ENCODE measurements around the gene CGGBP1. TPM values are rescaled to one million over a fixed set of nuclear protein-coding genes. Genes with fewer than 3 reads are reported as not detected.
A peak's percentile ranks its signal among the peaks of the same experiment; 100 is the strongest.

CGGBP1 gene
- polyA plus RNA-seq, 1 donor: 81.3 TPM

GRCh38 chr3:88038566-88038965 lies 20.2 kb downstream of the CGGBP1 start:
- WGBS (ENCODE audit: insufficient coverage, low lambda C conversion rate): no CpG with 5 or more reads among the region's 2 CpGs
- Histone ChIP-seq H3K36me3 (ENCODE audit: control insufficient read depth, insufficient read depth, low read length) (no peaks in the 10 kb centered on the region), H3K4me1 (ENCODE audit: control insufficient read depth, insufficient read depth, low read length) (no peaks in the 10 kb centered on the region), H3K4me3 (ENCODE audit: low read length) (no peak overlapping the region), H3K9me3 (ENCODE audit: control insufficient read depth, low read depth, low read length) (no peaks in the 10 kb centered on the region), H3K27me3 (ENCODE audit: control insufficient read depth, insufficient read depth, low read length) (no peaks in the 10 kb centered on the region), H3K27ac (ENCODE audit: low read length) (no peak overlapping the region)
- DNase-seq: no peak

- H3K36me3 ChIP-seq (ENCODE audit: control insufficient read depth, insufficient read depth, low read length): no peaks in the 10 kb centered on the region
- no peaks in the 10 kb centered on the region for H3K4me1 ChIP-seq (ENCODE audit: control insufficient read depth, insufficient read depth, low read length)
- DNase-seq: no peak
- no peaks in the 10 kb centered on the region for H3K27me3 ChIP-seq (ENCODE audit: control insufficient read depth, insufficient read depth, low read length)
- no peak overlapping the region for H3K27ac ChIP-seq (ENCODE audit: low read length)
- WGBS (ENCODE audit: insufficient coverage, low lambda C conversion rate): 83% methylated on average over 1 of the region's 5 CpGs
- H3K9me3 ChIP-seq (ENCODE audit: control insufficient read depth, low read depth, low read length): no peaks in the 10 kb centered on the region
- H3K4me3 ChIP-seq (ENCODE audit: low read length): no peak overlapping the region
Observed at GRCh38 chr3:88036221-88036620, 22.6 kb downstream of the CGGBP1 start.

GRCh38 chr3:88034491-88035275 lies 24.1 kb downstream of the CGGBP1 start:
- H3K27me3 ChIP-seq (ENCODE audit: control insufficient read depth, insufficient read depth, low read length): no peaks in the 10 kb centered on the region
- H3K27ac ChIP-seq (ENCODE audit: low read length): no peak overlapping the region
- no peaks in the 10 kb centered on the region for H3K4me1 ChIP-seq (ENCODE audit: control insufficient read depth, insufficient read depth, low read length)
- no peak for DNase-seq
- H3K9me3 ChIP-seq (ENCODE audit: control insufficient read depth, low read depth, low read length): no peaks in the 10 kb centered on the region
- 40% methylated on average over 1 of the region's 8 CpGs for WGBS (ENCODE audit: insufficient coverage, low lambda C conversion rate)
- H3K4me3 ChIP-seq (ENCODE audit: low read length): no peak overlapping the region
- H3K36me3 ChIP-seq (ENCODE audit: control insufficient read depth, insufficient read depth, low read length): no peaks in the 10 kb centered on the region

GRCh38 chr3:88033808-88034207 lies 25.0 kb downstream of the CGGBP1 start:
- H3K4me1 ChIP-seq (ENCODE audit: control insufficient read depth, insufficient read depth, low read length): no peaks in the 10 kb centered on the region
- H3K27ac ChIP-seq (ENCODE audit: low read length): no peak overlapping the region
- WGBS (ENCODE audit: insufficient coverage, low lambda C conversion rate): no CpG with 5 or more reads among the region's 2 CpGs
- no peaks in the 10 kb centered on the region for H3K36me3 ChIP-seq (ENCODE audit: control insufficient read depth, insufficient read depth, low read length)
- no peaks in the 10 kb centered on the region for H3K9me3 ChIP-seq (ENCODE audit: control insufficient read depth, low read depth, low read length)
- no peak overlapping the region for H3K4me3 ChIP-seq (ENCODE audit: low read length)
- H3K27me3 ChIP-seq (ENCODE audit: control insufficient read depth, insufficient read depth, low read length): no peaks in the 10 kb centered on the region
- DNase-seq: no peak

GRCh38 chr3:88033079-88033478 lies 25.7 kb downstream of the CGGBP1 start:
- no peaks in the 10 kb centered on the region for H3K4me1 ChIP-seq (ENCODE audit: control insufficient read depth, insufficient read depth, low read length)

GRCh38 chr3:88032245-88032644 lies 26.6 kb downstream of the CGGBP1 start:
- Histone ChIP-seq H3K27ac (ENCODE audit: low read length) (no peak overlapping the region), H3K36me3 (ENCODE audit: control insufficient read depth, insufficient read depth, low read length) (no peaks in the 10 kb centered on the region), H3K9me3 (ENCODE audit: control insufficient read depth, low read depth, low read length) (peaks cover 4% of the 10 kb centered on the region), H3K27me3 (ENCODE audit: control insufficient read depth, insufficient read depth, low read length) (no peaks in the 10 kb centered on the region), H3K4me1 (ENCODE audit: control insufficient read depth, insufficient read depth, low read length) (no peaks in the 10 kb centered on the region), H3K4me3 (ENCODE audit: low read length) (no peak overlapping the region)
- no peak for DNase-seq
- 50% methylated on average over 1 of the region's 2 CpGs for WGBS (ENCODE audit: insufficient coverage, low lambda C conversion rate)

More at GRCh38 chr3:88033079-88033478, 25.7 kb downstream of the CGGBP1 start:
- Histone ChIP-seq H3K27ac (ENCODE audit: low read length) (no peak overlapping the region), H3K36me3 (ENCODE audit: control insufficient read depth, insufficient read depth, low read length) (no peaks in the 10 kb centered on the region), H3K4me3 (ENCODE audit: low read length) (no peak overlapping the region), H3K9me3 (ENCODE audit: control insufficient read depth, low read depth, low read length) (peaks cover 4% of the 10 kb centered on the region), H3K27me3 (ENCODE audit: control insufficient read depth, insufficient read depth, low read length) (no peaks in the 10 kb centered on the region)
- 100% methylated on average over 1 of the region's 2 CpGs for WGBS (ENCODE audit: insufficient coverage, low lambda C conversion rate)
- DNase-seq: no peak

GRCh38 chr3:88031642-88032077 lies 27.1 kb downstream of the CGGBP1 start:
- no peaks in the 10 kb centered on the region for H3K4me1 ChIP-seq (ENCODE audit: control insufficient read depth, insufficient read depth, low read length)
- no peaks in the 10 kb centered on the region for H3K36me3 ChIP-seq (ENCODE audit: control insufficient read depth, insufficient read depth, low read length)
- H3K27ac ChIP-seq (ENCODE audit: low read length): no peak overlapping the region
- peaks cover 4% of the 10 kb centered on the region for H3K9me3 ChIP-seq (ENCODE audit: control insufficient read depth, low read depth, low read length)
- H3K4me3 ChIP-seq (ENCODE audit: low read length): peak overlapping the region; percentile 5
- peak in 1 of 2 donors; percentile 56 for DNase-seq
- no CpG with 5 or more reads among the region's 1 CpG for WGBS (ENCODE audit: insufficient coverage, low lambda C conversion rate)
- no peaks in the 10 kb centered on the region for H3K27me3 ChIP-seq (ENCODE audit: control insufficient read depth, insufficient read depth, low read length)

- Histone ChIP-seq H3K4me1 (ENCODE audit: control insufficient read depth, insufficient read depth, low read length) (no peaks in the 10 kb centered on the region), H3K27me3 (ENCODE audit: control insufficient read depth, insufficient read depth, low read length) (no peaks in the 10 kb centered on the region), H3K36me3 (ENCODE audit: control insufficient read depth, insufficient read depth, low read length) (no peaks in the 10 kb centered on the region), H3K4me3 (ENCODE audit: low read length) (no peak overlapping the region), H3K9me3 (ENCODE audit: control insufficient read depth, low read depth, low read length) (peaks cover 4% of the 10 kb centered on the region), H3K27ac (ENCODE audit: low read length) (no peak overlapping the region)
- DNase-seq: no peak
- WGBS (ENCODE audit: insufficient coverage, low lambda C conversion rate): 93% methylated on average over 2 of the region's 3 CpGs
Observed at GRCh38 chr3:88030210-88030609, 28.6 kb downstream of the CGGBP1 start.

GRCh38 chr3:88028876-88029275 lies 29.9 kb downstream of the CGGBP1 start:
- 100% methylated on average over 1 of the region's 2 CpGs for WGBS (ENCODE audit: insufficient coverage, low lambda C conversion rate)
- Histone ChIP-seq H3K27ac (ENCODE audit: low read length) (no peak overlapping the region), H3K9me3 (ENCODE audit: control insufficient read depth, low read depth, low read length) (peaks cover 4% of the 10 kb centered on the region), H3K27me3 (ENCODE audit: control insufficient read depth, insufficient read depth, low read length) (no peaks in the 10 kb centered on the region), H3K4me1 (ENCODE audit: control insufficient read depth, insufficient read depth, low read length) (no peaks in the 10 kb centered on the region), H3K36me3 (ENCODE audit: control insufficient read depth, insufficient read depth, low read length) (no peaks in the 10 kb centered on the region), H3K4me3 (ENCODE audit: low read length) (no peak overlapping the region)
- no peak for DNase-seq

- no peaks in the 10 kb centered on the region for H3K27me3 ChIP-seq (ENCODE audit: control insufficient read depth, insufficient read depth, low read length)
- H3K4me3 ChIP-seq (ENCODE audit: low read length): no peak overlapping the region
- peaks cover 4% of the 10 kb centered on the region for H3K9me3 ChIP-seq (ENCODE audit: control insufficient read depth, low read depth, low read length)
- no peak overlapping the region for H3K27ac ChIP-seq (ENCODE audit: low read length)
- 100% methylated on average over 1 of the region's 4 CpGs for WGBS (ENCODE audit: insufficient coverage, low lambda C conversion rate)
- no peaks in the 10 kb centered on the region for H3K4me1 ChIP-seq (ENCODE audit: control insufficient read depth, insufficient read depth, low read length)
- no peaks in the 10 kb centered on the region for H3K36me3 ChIP-seq (ENCODE audit: control insufficient read depth, insufficient read depth, low read length)
- DNase-seq: no peak
Observed at GRCh38 chr3:88025001-88025552, 33.7 kb downstream of the CGGBP1 start.

GRCh38 chr3:88019024-88019423 lies 39.8 kb downstream of the CGGBP1 start:
- Histone ChIP-seq H3K9me3 (ENCODE audit: control insufficient read depth, low read depth, low read length) (no peaks in the 10 kb centered on the region), H3K27ac (ENCODE audit: low read length) (no peak overlapping the region), H3K36me3 (ENCODE audit: control insufficient read depth, insufficient read depth, low read length) (no peaks in the 10 kb centered on the region), H3K27me3 (ENCODE audit: control insufficient read depth, insufficient read depth, low read length) (no peaks in the 10 kb centered on the region), H3K4me1 (ENCODE audit: control insufficient read depth, insufficient read depth, low read length) (no peaks in the 10 kb centered on the region), H3K4me3 (ENCODE audit: low read length) (no peak overlapping the region)
- DNase-seq: no peak
- WGBS (ENCODE audit: insufficient coverage, low lambda C conversion rate): 100% methylated on average over 1 of the region's 2 CpGs
